Measurements from ENCODE around the gene PIP5KL1.

Gene PIP5KL1

DNA sequence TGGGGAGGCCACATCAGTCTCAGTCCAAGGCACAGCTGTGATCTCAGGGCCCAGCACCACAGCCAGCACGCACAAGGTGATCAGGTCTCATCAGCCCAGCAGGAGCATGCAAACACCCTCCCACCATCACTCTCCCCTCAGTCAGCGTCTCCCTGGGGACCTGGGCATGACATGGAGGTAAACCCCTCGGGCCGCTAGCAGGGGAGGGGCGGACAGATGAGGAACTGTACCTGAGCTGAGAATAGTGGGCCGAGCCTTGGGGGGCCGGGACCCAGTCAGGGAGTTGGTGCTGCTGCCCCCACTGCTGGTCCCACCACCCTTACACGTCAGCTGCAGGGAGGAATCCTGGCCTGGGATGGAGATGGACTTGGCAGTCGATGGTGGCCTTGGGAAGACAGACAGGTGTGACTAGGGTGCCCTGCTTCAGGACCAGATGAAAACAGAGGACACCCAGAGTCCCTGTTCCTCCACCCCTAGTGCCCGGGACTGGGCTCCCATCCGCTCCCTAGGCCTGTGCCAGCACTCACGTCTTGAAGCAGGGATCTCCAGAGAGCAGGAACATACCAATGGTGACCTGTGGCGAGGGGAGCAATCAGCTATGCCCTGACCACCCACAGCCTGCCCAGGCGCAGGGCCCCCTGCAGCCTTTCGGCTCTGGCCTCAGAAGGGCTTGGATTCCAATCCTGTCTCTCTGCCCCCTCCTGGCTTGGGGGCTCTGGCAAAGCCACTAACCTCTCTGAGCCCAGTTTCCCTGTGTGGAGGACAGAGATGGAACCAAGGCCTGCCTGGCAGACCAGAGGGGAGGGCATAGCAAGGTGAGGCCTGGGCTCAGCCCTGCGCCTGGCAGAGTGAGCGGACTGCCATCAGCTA, 17.5 kb upstream of the PIP5KL1 start:
- no peak for DNase-seq

DNA sequence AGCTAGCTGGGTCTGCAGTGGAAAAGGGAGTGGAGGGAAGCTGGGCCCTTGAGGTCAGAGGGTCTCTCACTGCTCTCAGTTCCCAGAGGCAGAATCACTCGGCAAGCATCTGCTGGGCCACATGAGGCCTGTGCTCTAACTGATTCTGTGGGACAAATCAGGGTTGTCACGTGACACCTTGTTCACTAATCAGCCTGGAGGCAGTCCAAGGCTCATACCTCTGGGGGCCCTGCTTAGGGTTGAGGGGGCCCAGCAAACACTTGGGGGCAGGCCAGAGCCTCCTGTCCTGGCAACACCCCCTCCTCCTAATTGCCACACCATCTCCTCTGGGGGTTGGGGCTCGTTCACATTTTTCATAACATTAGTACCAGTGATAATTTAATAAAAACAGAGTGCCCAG, 16.2 kb upstream of the PIP5KL1 start:
- DNase-seq = no peak

DNA sequence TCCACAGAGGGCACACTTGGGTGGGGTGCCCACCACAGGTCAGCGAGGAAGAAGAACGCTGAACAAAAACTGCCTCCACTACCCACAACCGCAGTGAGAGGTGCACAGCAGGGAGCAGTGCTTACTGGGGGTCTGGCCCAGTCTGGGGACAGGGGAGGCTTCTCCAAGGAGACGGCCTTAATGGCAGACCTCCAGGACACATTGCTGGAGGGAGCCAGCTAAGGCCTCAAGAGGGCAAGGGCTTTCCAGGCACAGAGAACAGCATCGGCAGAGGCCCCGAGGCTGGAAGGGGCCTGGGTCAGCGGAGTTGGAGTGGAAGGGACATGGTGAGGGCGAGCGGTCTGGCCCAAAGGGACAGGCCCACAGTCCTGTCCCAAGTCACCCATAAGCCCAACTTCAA, 15.4 kb upstream of the PIP5KL1 start:
- no peak for DNase-seq

DNA sequence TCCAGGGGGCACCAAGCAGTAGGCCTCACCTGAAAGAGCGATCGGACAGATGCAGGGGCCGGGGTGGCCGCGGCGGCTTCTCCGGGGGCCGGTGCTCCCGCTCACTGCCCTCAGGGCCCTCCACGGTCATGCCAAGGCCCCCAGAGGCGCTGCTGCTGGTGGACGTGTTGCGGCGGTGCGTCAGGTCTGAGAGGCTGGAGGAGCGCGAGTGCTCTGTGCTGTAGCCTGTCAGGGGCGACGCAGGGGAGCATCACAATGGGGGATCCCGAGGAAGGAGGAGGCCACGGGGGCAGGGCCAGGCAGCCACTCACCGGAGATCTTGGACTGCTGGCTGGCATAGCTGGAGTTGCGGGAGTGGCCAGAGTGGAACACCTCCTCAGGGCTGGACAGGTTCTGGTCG, 14.8 kb upstream of the PIP5KL1 start:
- no peak for DNase-seq

DNA sequence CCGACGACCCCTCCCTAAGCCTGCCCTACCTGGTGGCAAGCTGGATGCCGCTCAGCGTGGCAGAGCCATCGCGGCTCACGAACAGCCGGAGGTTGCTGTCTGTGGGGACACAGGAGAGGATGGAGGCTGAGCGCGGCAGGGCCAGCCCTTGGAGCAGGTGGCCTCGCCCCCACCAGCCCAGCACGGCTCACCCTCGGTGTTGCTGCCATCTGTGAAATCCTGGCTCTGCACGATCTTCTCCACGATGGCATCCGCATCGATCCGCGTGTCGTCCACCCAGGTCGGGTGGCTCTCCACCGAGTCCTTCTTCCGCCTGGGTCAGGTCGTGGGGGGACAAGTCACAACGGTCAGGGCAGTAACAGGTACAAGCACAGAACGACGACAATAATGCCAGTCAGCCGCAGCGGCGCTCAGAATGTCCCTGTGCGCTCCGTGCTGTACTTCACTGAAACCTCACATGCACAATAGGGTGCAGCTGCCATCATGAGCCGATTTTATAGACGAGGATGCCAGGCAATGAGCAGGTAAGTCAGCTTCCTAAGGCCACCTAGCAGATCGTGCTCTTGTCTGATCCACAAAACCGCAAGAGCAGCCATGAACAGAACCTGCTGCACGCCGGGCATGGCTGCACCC, 14.1 kb upstream of the PIP5KL1 start:
- DNase-seq = no peak

DNA sequence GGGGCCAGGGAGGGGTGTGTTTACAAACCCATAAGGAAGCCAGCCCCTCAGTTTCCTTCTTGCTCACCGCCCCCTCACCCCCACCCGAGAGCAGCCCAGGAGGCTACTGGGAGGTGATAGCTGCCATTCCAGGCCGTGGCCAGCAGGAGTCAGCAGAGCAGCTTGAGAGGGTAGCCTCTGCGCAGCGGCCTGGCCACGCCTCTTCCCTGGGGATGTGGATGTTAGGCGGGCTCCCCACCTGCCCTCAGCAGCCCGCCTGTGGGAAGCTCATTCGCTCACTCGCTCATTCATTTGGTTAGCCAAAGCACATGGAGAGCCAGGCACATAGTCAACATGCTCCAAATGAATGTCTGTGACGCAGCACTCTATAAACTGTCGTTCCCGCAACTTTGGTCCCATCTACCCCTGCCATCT, 13.2 kb upstream of the PIP5KL1 start:
- DNase-seq = peak; percentile 75

DNA sequence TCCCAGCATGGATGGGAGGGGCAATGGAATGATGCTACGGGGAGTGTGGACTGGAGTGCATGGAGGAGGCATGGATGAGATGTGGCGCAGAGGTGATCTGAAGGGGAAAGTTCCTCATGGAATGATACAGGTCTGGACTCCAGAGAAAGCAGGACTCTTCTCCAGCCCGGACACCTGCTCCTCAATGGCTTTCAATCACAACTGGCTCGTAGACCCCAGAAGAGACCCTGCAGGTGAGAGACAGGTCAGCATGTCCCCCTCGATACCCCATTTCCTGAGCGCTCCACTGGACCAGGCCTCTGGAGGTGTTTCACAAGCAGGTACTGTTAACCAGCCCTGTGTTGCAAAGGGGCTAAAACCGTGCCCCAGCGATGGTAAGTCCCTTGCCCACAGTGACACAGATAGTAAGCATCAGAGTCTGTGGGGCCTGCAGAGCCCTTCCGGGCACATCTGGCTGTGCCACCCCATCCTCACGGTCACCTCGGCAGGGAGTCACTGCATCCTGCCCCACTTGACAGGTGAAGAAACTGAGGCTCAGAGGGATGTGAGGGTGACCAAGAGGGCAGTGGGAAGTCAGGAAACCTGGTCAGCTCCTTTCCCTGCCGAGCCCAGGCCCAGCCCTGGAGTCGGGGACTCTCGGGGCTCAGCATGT, 12.6 kb upstream of the PIP5KL1 start:
- no peak for DNase-seq

DNA sequence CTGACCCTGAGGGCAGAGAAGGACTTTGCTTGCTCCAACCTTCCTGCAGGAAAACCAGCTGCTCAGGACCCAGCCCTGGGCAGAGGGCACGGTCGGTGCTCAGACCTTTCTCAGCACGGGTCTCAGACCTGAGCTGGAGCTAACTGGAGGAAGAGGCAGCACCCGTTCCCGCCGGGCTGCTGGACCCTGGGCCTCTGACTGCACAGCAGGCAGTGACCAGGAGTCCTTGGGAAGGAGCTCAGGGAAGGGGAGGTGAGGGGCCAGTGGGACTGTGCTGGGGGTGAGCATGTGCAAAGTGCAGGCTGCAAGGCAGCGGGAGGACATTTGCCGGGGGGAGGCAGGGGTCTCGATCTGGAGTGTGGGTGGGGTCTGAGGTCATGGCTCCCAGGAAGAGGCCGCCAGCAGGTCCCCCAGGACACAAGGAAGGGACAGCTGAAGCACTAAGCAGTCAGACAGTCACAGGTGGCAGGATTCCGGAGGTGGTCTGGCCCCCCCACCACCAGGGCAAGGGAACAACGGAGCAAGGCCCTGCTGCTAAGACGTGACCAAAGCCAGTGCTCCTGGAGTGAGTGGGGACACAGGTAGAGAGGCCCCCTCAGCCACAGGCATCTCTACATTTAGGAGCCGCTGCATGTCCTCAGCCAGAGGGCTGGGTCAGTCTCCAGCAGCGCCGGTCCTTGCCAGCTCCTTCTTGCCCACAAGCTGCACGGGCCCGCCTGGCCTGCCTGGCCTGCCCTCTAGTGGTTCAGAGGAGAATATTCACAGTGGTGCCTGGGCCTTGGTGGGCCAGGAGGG, 11.8 kb upstream of the PIP5KL1 start:
- no peak for DNase-seq

DNA sequence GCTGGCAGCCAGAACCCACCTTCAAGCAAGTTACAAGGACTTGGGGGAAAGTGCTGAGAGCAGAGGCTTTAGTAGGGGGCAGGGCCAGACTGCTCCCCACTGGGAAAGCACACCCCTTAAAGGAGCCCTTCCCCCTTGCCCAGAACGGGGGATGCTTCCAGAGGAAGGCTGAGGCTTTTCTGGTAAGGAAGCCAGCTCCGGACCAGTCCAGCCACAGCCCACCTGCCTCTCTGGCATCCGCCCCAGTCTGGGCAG, 11.3 kb upstream of the PIP5KL1 start:
- DNase-seq = no peak

DNA sequence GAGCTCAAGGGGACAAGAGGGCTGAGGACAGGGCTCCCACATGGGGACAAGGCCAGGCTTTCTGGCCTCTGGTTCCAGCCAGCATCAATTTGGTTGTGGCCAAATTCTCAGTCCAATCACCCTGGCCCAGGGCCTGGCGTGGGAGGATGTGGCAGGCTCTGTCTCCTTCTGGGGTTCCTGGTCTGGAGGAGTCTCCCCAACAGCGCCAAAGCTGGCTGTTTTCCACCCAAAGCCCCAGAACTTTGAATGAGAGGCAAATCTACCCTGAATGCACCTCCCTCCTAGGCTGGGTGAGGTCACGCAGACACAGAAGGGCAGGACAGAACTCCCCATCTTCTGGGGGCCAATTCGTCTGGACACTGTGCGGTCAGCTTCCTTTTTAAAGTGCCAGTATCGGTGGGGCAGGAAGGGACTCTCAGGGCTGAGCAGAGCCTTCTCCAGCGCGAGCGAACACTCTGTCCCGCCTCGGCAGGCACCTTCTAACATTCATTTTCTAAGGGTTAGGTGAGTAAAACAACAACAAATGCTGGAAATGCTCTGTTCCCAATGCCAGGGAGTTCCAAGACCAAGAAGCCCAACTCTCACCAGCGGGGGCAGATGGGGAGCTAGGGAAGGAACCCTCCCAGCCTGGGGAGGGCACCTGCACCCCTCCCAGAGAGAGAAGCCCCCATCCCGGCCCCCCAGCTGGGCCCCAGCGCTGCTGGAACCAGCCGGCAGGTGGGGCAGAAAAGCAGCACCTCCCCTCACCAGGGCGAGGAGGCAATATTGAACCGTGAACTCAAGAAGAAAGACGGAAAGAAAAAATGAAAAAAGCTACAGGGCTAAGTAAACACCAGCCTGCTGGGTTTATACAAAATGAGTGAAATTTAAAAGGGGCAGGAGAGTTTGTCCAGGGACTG, 10.7 kb upstream of the PIP5KL1 start:
- no peak for DNase-seq

DNA sequence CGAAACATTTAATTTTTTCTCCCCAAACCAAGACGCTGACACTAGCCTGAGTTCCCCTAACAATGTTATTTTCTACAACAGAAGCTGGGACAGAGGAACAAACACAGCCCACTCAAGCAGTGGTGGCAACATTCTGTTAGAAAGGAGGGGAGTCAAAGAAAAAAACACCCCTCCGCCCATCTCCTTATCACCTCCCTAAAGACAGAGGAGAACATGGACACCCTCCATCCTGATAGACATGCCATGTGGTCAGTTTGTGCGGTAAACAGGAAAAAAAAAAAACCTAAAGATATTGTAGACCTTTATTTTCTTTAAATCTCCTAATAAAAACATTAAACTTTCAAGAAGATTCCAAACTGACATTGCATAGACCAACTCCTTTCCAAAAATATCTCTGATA, 10.0 kb upstream of the PIP5KL1 start:
- no peak for DNase-seq

DNA sequence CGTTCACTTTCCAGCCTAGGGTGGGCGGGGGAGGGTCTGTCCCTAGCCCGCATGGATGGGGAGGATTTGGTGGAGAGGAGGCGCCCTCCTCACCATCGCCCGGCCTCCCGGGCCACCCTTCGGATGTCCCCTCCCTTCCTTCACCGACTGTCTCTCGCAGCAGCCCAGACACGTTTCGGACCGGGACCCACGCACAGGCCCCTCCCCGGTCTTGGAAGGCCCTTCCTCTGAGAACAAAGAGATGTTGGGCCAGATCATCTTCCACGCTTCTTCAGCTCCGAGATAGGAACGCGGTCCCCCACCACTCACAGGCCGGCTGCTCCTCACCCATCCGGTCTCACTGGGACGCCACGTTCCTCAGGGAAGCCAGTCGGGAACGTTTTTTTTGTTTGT, 7.7 kb upstream of the PIP5KL1 start:
- DNase-seq = no peak

DNA sequence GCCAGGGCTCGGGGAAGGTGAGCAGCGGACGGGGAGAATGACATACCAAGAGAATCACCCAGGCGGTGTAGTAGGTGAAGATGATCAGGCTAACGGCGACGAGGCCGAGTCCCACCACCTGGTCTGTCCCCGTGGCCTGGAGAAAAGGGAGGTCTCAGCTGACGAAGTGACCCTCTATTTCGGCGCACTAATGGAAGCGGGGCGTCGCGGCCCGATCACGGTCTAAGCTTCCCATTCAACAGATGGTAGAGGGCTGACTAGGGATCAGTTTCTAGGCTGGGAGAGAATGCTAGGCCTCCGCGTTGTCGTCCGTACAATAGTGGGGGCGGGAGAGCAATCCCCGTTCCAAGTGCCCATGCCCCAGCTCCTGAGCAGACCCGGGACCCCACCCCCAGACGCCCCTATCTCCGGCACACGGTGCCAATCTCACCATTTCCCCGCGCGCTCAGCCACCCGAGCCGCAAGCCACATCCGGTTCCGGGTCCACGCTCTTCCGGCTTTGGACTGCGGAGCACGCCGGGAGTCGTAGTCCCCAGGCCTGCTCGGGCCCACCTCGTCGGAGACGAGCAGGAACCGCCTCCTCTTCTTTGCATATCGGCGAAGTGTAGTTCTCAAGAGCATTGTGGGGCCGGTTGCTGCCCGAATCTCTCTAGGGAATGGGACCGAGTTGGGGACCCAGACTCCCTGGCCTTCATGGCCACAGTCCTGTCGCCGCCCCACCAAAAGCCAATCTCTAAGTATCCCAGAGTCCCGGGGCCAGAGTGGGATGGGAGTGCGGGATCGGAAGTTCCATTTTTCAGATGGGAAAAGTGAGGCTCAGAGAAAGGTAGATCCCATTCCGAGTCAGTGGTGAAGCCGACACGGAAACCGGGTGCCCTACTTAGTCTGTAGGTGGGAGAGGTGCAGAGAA, 7.1 kb upstream of the PIP5KL1 start, which contains the start of gene DPM2:
Gene DPM2, minus strand, starts transcription at position 467 of the 910 bp plus-strand sequence. Its CDS starts 34 bp downstream, at position 433.
- DNase-seq = peak; percentile 88

DNA sequence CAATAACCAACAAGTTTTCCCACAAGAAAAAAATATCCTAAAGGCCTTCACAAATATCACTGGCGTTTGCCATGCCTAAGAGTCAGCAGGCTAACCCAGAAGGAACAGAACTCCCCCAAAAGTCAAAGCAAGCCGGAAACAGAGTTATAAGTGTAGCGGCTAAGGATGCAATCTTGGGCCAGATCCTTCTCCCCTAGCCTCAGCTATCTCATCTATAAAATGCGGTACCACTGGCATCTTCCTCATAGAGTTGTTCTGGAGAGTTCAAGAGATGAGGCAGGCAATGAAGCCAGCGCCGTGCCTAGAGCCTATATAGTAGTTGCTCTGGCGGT, 6.4 kb upstream of the PIP5KL1 start:
- no peak for DNase-seq

DNA sequence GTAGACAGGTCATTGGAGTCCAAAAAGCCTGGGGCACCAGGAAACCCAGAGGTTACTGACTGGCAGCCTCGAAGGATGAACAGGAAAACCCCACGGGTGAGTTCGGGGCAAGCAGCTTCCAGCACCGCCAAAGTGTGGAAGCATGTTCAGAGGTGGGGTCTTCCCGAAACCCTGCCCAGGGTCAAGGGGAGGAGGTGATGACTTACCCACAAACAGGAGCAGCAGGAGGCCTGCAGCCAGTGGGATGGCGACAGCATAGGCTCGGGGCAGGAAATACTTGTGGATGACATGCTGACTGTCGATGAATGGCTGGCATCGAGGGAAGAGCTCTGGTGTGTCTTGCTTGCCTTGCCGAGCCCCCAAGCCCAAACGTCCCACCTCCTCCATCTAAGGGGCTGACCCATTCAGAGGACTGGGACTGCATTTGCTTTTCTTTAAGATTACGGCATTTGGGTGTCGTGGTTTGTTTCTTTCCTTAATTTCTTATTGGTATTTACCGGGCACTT, 5.8 kb upstream of the PIP5KL1 start:
- DNase-seq = no peak

DNA sequence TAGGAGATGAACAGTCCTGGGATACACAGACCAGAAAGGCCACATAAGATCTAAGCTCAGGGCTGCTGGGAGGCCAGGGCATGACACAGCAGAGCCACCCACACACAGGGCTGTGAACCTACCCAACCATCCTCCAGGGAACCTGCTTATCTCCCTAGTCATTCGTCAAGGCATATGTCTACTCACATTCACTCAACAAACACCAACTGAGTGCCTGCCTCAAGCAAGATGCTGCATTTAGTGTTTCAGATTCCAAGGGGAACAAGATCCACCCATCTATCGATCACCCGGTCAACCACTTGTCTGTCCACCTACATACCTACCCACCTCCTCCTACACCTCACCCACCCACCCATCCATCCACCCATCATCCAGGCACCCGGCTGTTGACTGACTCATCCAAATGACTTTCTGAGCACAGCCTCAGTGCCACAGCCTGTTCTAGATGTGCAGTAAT, 5.2 kb upstream of the PIP5KL1 start:
- no peak for DNase-seq

DNA sequence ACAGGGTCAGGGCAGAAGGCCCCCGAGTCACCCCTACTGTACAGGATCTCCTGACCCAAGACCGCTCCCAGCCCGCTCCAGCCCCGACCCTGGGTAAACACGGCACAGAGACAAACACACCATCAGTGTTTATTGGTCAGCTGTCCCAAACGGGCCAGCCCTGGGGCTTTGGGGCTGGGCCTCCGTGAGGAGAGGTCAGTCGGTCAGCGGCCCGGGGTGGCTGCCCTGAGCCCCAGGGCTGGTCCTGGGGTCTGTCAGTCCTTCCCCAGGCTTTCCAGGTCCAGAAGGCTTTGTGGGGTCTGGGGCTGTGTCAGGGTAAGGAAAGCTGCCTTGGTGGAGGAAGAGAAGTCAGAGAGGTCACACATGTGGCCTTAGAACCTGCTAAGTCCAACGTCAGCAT, 4.4 kb upstream of the PIP5KL1 start:
- DNase-seq = no peak

DNA sequence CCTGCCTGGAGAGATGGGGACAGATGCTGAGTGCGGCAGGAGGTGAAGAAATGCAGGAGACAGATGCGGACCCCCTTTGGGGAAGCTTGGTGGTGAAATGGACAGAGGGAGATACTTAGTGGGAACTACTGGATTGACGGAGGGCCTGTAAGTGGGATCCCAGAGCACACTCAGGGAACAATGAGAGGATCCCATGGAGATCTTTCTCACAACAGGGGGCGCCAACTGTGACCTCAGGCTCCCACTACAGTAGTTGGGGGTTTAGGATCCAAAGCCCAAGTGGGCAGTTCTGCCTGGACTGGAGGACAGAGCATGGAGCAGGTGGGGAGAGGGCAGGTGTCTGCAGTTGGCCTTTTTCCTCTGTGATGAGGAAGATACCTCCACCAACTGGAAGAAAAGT, 3.7 kb upstream of the PIP5KL1 start:
- no peak for DNase-seq

DNA sequence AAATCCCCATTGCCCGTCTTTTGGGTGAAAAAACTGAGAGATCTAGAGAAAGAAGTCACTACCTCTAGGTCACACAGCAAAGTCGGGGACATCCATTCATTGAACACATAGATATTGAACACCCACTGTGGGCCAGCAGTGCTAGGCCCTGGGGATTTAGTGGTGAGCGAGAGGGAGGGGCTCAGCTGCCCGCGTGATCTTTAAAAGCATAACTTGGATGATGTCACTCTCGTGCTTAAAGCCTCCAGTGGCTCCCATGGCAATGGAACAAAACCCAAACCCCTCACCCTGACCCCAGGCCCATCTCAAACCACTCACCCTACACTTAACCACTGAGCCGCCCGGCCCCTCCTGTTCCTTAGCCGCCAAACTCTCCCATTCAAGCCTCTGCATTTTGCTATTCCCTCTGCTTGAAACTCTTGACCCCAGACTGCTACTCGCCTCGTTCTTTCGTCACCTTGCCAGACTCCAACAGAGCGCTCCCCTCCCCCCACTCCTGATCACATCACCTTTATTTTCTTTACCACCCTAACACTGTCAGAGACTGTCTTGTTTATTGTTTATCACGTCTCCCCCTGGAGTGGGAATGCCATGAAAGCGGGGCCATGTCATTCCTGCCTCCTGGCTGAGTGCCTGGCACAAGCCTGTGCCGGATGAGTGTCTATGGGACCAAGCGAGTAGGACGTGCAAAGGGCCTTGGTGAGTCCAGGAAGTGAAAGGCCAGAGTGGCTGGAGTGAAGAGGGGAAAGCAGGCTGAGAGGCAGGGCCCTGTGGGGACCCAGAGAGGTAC, 710 bp upstream of the PIP5KL1 start:
- DNase-seq = peak; percentile 89

DNA sequence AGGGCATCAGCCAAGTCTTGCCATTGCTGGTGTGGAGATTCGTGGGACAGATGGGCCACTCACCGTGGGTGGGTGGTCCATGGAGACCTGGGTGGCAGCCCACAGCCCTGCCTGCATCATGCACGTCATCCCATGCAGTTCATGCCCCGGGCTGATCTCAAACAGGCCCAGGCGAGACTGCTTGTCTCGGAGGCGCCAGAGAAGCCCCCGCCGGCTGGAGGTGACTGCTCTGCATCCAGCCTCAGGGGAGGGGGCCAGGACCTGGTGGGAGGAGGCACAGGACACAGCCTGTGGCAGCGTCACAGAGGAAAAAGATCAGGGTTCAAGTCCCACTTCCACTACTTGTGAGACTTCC, 975 bp downstream of the PIP5KL1 start:
- no peak for DNase-seq

Data from NCI-H2029 (cell line).